ENCODE data around the gene SACM1L.

SACM1L gene

GRCh38 chr3:45711931-45712330 is 22.7 kb downstream of the SACM1L start:
- no peak overlapping the region for H3K9ac ChIP-seq (ENCODE audit: insufficient read length, low read depth)
- H3K9me3 ChIP-seq (ENCODE audit: insufficient read depth, low read length), result no peaks in the 10 kb centered on the region
- DNase-seq (ENCODE audit: low read depth, low spot score), result no peak
- H3K27me3 ChIP-seq (ENCODE audit: insufficient read depth, insufficient read length), result no peaks in the 10 kb centered on the region
- peaks cover 80% of the 10 kb centered on the region for H3K36me3 ChIP-seq (ENCODE audit: insufficient read depth, insufficient read length, low read length)
- H3K4me1 ChIP-seq (ENCODE audit: insufficient read depth, insufficient read length), result no peaks in the 10 kb centered on the region
- TF ChIP-seq YY1 (IDR thresholded peaks at IDR 0.05; ENCODE audit: insufficient read depth, insufficient read length), result no peak
- TF ChIP-seq SUZ12 (IDR thresholded peaks at IDR 0.05; ENCODE audit: extremely low read depth, insufficient read depth, insufficient read length), result no peak
- no peak for TF ChIP-seq ZNF274 (IDR thresholded peaks at IDR 0.05; ENCODE audit: low read depth, low read length)
- H3K4me3 ChIP-seq (ENCODE audit: insufficient read length, low read depth), result no peak overlapping the region

GRCh38 chr3:45712434-45713110 is 23.4 kb downstream of the SACM1L start:
- no peaks in the 10 kb centered on the region for H3K27me3 ChIP-seq (ENCODE audit: insufficient read depth, insufficient read length)
- peaks cover 77% of the 10 kb centered on the region for H3K36me3 ChIP-seq (ENCODE audit: insufficient read depth, insufficient read length, low read length)
- no peaks in the 10 kb centered on the region for H3K4me1 ChIP-seq (ENCODE audit: insufficient read depth, insufficient read length)
- no peak for TF ChIP-seq SUZ12 (IDR thresholded peaks at IDR 0.05; ENCODE audit: extremely low read depth, insufficient read depth, insufficient read length)
- TF ChIP-seq ZNF274 (IDR thresholded peaks at IDR 0.05; ENCODE audit: low read depth, low read length), result no peak
- DNase-seq (ENCODE audit: low read depth, low spot score), result no peak
- H3K4me3 ChIP-seq (ENCODE audit: insufficient read length, low read depth), result no peak overlapping the region
- H3K9ac ChIP-seq (ENCODE audit: insufficient read length, low read depth), result no peak overlapping the region
- no peaks in the 10 kb centered on the region for H3K9me3 ChIP-seq (ENCODE audit: insufficient read depth, low read length)

GRCh38 chr3:45715945-45716344 is 26.7 kb downstream of the SACM1L start:
- H3K36me3 ChIP-seq (ENCODE audit: insufficient read depth, insufficient read length, low read length), result peaks cover 52% of the 10 kb centered on the region
- H3K9ac ChIP-seq (ENCODE audit: insufficient read length, low read depth), result no peak overlapping the region
- DNase-seq (ENCODE audit: low read depth, low spot score), result no peak
- H3K9me3 ChIP-seq (ENCODE audit: insufficient read depth, low read length), result no peaks in the 10 kb centered on the region
- no peaks in the 10 kb centered on the region for H3K4me1 ChIP-seq (ENCODE audit: insufficient read depth, insufficient read length)
- no peak for TF ChIP-seq YY1 (IDR thresholded peaks at IDR 0.05; ENCODE audit: insufficient read depth, insufficient read length)
- TF ChIP-seq SUZ12 (IDR thresholded peaks at IDR 0.05; ENCODE audit: extremely low read depth, insufficient read depth, insufficient read length), result no peak
- no peak for TF ChIP-seq ZNF274 (IDR thresholded peaks at IDR 0.05; ENCODE audit: low read depth, low read length)
- H3K27me3 ChIP-seq (ENCODE audit: insufficient read depth, insufficient read length), result no peaks in the 10 kb centered on the region
- no peak overlapping the region for H3K4me3 ChIP-seq (ENCODE audit: insufficient read length, low read depth)

GRCh38 chr3:45716790-45717336 is 27.7 kb downstream of the SACM1L start:
- Histone ChIP-seq H3K9me3 (ENCODE audit: insufficient read depth, low read length) (no peaks in the 10 kb centered on the region), H3K9ac (ENCODE audit: insufficient read length, low read depth) (no peak overlapping the region), H3K4me3 (ENCODE audit: insufficient read length, low read depth) (no peak overlapping the region), H3K36me3 (ENCODE audit: insufficient read depth, insufficient read length, low read length) (peaks cover 48% of the 10 kb centered on the region), H3K27me3 (ENCODE audit: insufficient read depth, insufficient read length) (no peaks in the 10 kb centered on the region), H3K4me1 (ENCODE audit: insufficient read depth, insufficient read length) (no peaks in the 10 kb centered on the region)
- TF ChIP-seq YY1 (IDR thresholded peaks at IDR 0.05; ENCODE audit: insufficient read depth, insufficient read length), result no peak
- no peak for TF ChIP-seq SUZ12 (IDR thresholded peaks at IDR 0.05; ENCODE audit: extremely low read depth, insufficient read depth, insufficient read length)
- TF ChIP-seq ZNF274 (IDR thresholded peaks at IDR 0.05; ENCODE audit: low read depth, low read length), result no peak
- no peak for DNase-seq (ENCODE audit: low read depth, low spot score)

- TF ChIP-seq ZNF274 (IDR thresholded peaks at IDR 0.05; ENCODE audit: low read depth, low read length) (no peak), SUZ12 (IDR thresholded peaks at IDR 0.05; ENCODE audit: extremely low read depth, insufficient read depth, insufficient read length) (no peak), YY1 (IDR thresholded peaks at IDR 0.05; ENCODE audit: insufficient read depth, insufficient read length) (no peak)
- DNase-seq (ENCODE audit: low read depth, low spot score), result no peak
- H3K4me1 ChIP-seq (ENCODE audit: insufficient read depth, insufficient read length), result no peaks in the 10 kb centered on the region
- peaks cover 45% of the 10 kb centered on the region for H3K36me3 ChIP-seq (ENCODE audit: insufficient read depth, insufficient read length, low read length)
- no peak overlapping the region for H3K4me3 ChIP-seq (ENCODE audit: insufficient read length, low read depth)
- H3K27me3 ChIP-seq (ENCODE audit: insufficient read depth, insufficient read length), result no peaks in the 10 kb centered on the region
- no peaks in the 10 kb centered on the region for H3K9me3 ChIP-seq (ENCODE audit: insufficient read depth, low read length)
- no peak overlapping the region for H3K9ac ChIP-seq (ENCODE audit: insufficient read length, low read depth)
These were observed 30.7 kb downstream of the SACM1L start for GRCh38 chr3:45719655-45720487.

GRCh38 chr3:45724911-45725310 is 35.7 kb downstream of the SACM1L start:
- no peaks in the 10 kb centered on the region for H3K27me3 ChIP-seq (ENCODE audit: insufficient read depth, insufficient read length)
- TF ChIP-seq YY1 (IDR thresholded peaks at IDR 0.05; ENCODE audit: insufficient read depth, insufficient read length) (no peak), ZNF274 (IDR thresholded peaks at IDR 0.05; ENCODE audit: low read depth, low read length) (no peak), SUZ12 (IDR thresholded peaks at IDR 0.05; ENCODE audit: extremely low read depth, insufficient read depth, insufficient read length) (no peak)
- no peaks in the 10 kb centered on the region for H3K4me1 ChIP-seq (ENCODE audit: insufficient read depth, insufficient read length)
- no peak for DNase-seq (ENCODE audit: low read depth, low spot score)
- no peaks in the 10 kb centered on the region for H3K9me3 ChIP-seq (ENCODE audit: insufficient read depth, low read length)
- H3K9ac ChIP-seq (ENCODE audit: insufficient read length, low read depth), result no peak overlapping the region
- peaks cover 49% of the 10 kb centered on the region for H3K36me3 ChIP-seq (ENCODE audit: insufficient read depth, insufficient read length, low read length)
- no peak overlapping the region for H3K4me3 ChIP-seq (ENCODE audit: insufficient read length, low read depth)

- Histone ChIP-seq H3K9ac (ENCODE audit: insufficient read length, low read depth) (no peak overlapping the region), H3K36me3 (ENCODE audit: insufficient read depth, insufficient read length, low read length) (peaks cover 60% of the 10 kb centered on the region), H3K9me3 (ENCODE audit: insufficient read depth, low read length) (no peaks in the 10 kb centered on the region), H3K4me1 (ENCODE audit: insufficient read depth, insufficient read length) (no peaks in the 10 kb centered on the region), H3K4me3 (ENCODE audit: insufficient read length, low read depth) (no peak overlapping the region), H3K27me3 (ENCODE audit: insufficient read depth, insufficient read length) (no peaks in the 10 kb centered on the region)
- DNase-seq (ENCODE audit: low read depth, low spot score), result no peak
- TF ChIP-seq YY1 (IDR thresholded peaks at IDR 0.05; ENCODE audit: insufficient read depth, insufficient read length) (no peak), ZNF274 (IDR thresholded peaks at IDR 0.05; ENCODE audit: low read depth, low read length) (no peak), SUZ12 (IDR thresholded peaks at IDR 0.05; ENCODE audit: extremely low read depth, insufficient read depth, insufficient read length) (no peak)
These were observed 40.4 kb downstream of the SACM1L start for GRCh38 chr3:45729614-45730013.
